Breast epithelium (tissue), 4 donors: Measurements from ENCODE around the gene ZC3H13. TPM values are rescaled to one million over a fixed set of nuclear protein-coding genes. Genes with fewer than 3 reads are reported as not detected.

ENCODE experiments used
- DNase-seq, 2 donors: peaks; one replicate each; pipeline ENCODE4 v3.0.0-alpha.2; 2019; ENCODE audit warnings: low spot score in 2 of 2
- H3K27ac ChIP-seq, 2 donors: fragments of 200-600 bp; sonication (generic) in 1 of 2; one replicate each; pipeline ENCODE4 v1.5.1; 2016 to 2019; ENCODE audit warnings: mild to moderate bottlenecking in 1 of 2
- H3K27me3 ChIP-seq, 2 donors: fragments of 200-600 bp; sonication (generic) in 1 of 2; one replicate each; pipeline versions ENCODE4 v1.5.1 to v1.6.0; 2017 to 2019; ENCODE audit warnings: control low read depth in 1 of 2, mild to moderate bottlenecking in 1 of 2
- H3K36me3 ChIP-seq: fragments of 200-600 bp; one replicate; pipeline ENCODE4 v1.5.1; 2019
- H3K4me1 ChIP-seq, 2 donors: fragments of 200-600 bp; sonication (generic); one replicate each; pipeline ENCODE4 v1.5.1; 2016 to 2019; ENCODE audit warnings: control low read depth in 1 of 2
- H3K4me3 ChIP-seq, 3 donors: fragments of 200-600 bp; sonication (generic); 1 replicate in 2 of 3; 2 replicates in 1 of 3; pipeline ENCODE4 v1.5.1; 2016 to 2019; ENCODE audit warnings: mild to moderate bottlenecking in 3 of 3, moderate library complexity in 2 of 3
- H3K9me3 ChIP-seq, 2 donors: fragments of 200-600 bp; sonication (generic) in 1 of 2; one replicate each; pipeline ENCODE4 v1.5.1; 2016 to 2019; ENCODE audit warnings: control low read depth in 1 of 2
- POLR2A ChIP-seq: fragments of 450-650 bp; IDR thresholded peaks from one replicate; pipeline ENCODE4 v1.6.1; 2016; ENCODE audit warnings: antibody characterized with exemption, mild to moderate bottlenecking, moderate library complexity
- POLR2AphosphoS5 ChIP-seq, 3 donors: sonication (generic); formaldehyde crosslinking; IDR thresholded peaks; one replicate each; pipeline ENCODE4 v1.6.1; 2017; ENCODE audit warnings: antibody characterized with exemption in 3 of 3
- intact Hi-C: fragments of 100-400 bp; cut with DNase I; formaldehyde crosslinking; loops from one replicate; pipeline ENCODE4 v1.15.1; 2023; ENCODE audit warnings: low total_unique reads
- total RNA-seq, 3 donors: library from RNA; depleted of rRNA; stranded (reverse); fragments of >200 nt; gene quantifications; one replicate each; pipeline ENCODE4 v1.1.0, GENCODE V29; 2016
- TF ChIP-seq, protein P1 (sequence below), 3 donors: fragments of 450-650 bp; IDR thresholded peaks; one replicate each; pipeline ENCODE4 v1.5.1; 2016 to 2017; ENCODE audit warnings: antibody characterized with exemption in 3 of 3, mild to moderate bottlenecking in 3 of 3, moderate library complexity in 3 of 3

ZC3H13 gene
- total RNA-seq, 3 donors from 2014 or later = 31.0 to 40.6 (median 38.9) TPM

DNA sequence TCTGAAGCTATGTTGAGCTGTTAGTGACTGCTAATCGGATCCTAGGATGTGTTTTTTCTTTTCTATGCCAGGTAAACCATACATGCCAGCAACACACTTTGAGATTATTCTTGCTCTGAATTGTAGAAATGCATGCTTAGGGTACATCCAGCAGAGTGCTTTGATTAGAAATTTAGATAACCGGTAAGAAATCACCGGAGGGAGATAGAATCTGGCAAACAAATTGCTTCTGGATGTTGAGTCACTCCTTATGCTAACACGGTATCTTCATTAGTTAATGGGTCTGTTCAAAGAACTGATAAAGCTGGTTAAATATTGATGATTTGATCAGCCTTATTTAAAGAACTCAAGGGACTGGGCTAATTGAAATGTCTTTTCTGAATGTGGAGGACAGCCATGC, 115.9 kb downstream of the ZC3H13 start:
- Histone ChIP-seq H3K27me3 (no peaks in the 10 kb centered on the region), H3K27ac (no peak overlapping the region), H3K4me3 (no peak overlapping the region), H3K36me3 (no peaks in the 10 kb centered on the region), H3K9me3 (no peaks in the 10 kb centered on the region), H3K4me1 (no peaks in the 10 kb centered on the region)
- no peak for TF ChIP-seq POLR2AphosphoS5 (IDR thresholded peaks at IDR 0.05)
- TF ChIP-seq, protein P1, sequence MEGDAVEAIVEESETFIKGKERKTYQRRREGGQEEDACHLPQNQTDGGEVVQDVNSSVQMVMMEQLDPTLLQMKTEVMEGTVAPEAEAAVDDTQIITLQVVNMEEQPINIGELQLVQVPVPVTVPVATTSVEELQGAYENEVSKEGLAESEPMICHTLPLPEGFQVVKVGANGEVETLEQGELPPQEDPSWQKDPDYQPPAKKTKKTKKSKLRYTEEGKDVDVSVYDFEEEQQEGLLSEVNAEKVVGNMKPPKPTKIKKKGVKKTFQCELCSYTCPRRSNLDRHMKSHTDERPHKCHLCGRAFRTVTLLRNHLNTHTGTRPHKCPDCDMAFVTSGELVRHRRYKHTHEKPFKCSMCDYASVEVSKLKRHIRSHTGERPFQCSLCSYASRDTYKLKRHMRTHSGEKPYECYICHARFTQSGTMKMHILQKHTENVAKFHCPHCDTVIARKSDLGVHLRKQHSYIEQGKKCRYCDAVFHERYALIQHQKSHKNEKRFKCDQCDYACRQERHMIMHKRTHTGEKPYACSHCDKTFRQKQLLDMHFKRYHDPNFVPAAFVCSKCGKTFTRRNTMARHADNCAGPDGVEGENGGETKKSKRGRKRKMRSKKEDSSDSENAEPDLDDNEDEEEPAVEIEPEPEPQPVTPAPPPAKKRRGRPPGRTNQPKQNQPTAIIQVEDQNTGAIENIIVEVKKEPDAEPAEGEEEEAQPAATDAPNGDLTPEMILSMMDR (IDR thresholded peaks at IDR 0.05) = no peak
- TF ChIP-seq POLR2A = no peak
- DNase-seq = no peak
- intact Hi-C loops = no loop called here

DNA sequence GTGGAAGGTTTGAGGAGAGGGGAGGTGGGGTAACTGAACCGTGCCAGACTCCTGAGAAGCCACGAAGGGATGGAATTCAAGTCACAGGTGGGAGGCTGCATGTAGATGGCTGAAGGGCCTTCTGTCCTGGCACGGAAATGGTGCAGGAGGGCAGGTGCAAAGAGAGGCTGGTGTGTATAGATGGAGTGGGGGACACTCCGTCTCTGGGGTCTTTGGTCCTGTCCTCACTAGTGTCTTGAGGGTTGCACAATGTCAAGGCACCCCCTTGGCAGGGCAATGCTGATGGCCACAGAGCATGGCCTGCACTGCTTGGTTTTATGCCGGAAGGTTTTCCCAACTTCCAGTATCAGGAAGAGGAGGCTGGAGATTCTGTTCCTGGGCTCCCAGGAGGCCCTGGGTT, 118.3 kb downstream of the ZC3H13 start:
- Histone ChIP-seq H3K4me1 (no peaks in the 10 kb centered on the region), H3K36me3 (no peaks in the 10 kb centered on the region), H3K4me3 (no peak overlapping the region), H3K27ac (no peak overlapping the region), H3K9me3 (no peaks in the 10 kb centered on the region), H3K27me3 (no peaks in the 10 kb centered on the region)
- intact Hi-C loops = no loop called here
- no peak for DNase-seq
- TF ChIP-seq, protein P1 (IDR thresholded peaks at IDR 0.05) = no peak
- TF ChIP-seq POLR2AphosphoS5 (IDR thresholded peaks at IDR 0.05) = no peak
- TF ChIP-seq POLR2A = no peak

DNA sequence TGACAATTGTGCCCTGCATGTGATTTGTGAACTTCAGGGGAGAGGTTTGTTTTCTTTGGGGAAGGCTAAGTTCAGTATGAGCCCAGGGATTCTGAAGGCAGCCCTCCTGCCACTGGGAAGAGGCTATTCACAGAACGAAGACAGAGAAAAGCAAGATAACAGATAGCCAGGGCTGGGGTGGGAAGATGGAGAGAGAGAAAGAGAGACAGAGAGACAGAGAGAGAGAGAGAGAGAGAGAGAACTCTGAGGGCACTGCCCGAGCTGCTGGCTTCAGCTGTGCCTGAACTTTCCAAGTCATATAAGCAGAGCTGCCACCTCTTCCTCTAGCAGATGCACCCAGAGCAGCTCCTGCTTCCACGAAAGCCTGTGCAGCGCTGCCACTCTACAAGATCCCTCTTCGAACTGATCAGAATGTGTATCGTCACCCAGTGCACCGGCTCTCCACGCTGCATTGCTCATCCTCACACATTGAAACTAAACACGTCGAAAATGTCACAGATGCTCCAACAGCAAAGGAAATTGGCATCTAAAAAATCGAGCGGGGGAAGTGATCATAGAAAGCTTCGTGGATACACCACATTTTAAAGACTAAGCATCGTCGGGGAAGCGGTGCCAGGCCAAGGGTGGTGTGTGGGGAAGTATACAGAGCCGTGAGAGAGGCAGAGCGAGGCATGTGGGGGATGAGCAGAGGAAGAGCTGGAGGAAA, 119.2 kb downstream of the ZC3H13 start:
- H3K4me3 ChIP-seq = no peak overlapping the region
- TF ChIP-seq, protein P1 (IDR thresholded peaks at IDR 0.05) = no peak
- TF ChIP-seq POLR2AphosphoS5 (IDR thresholded peaks at IDR 0.05) = no peak
- TF ChIP-seq POLR2A = no peak
- H3K4me1 ChIP-seq = no peaks in the 10 kb centered on the region
- H3K27ac ChIP-seq = no peak overlapping the region
- no peaks in the 10 kb centered on the region for H3K36me3 ChIP-seq
- intact Hi-C loops = no loop called here
- no peaks in the 10 kb centered on the region for H3K27me3 ChIP-seq
- no peaks in the 10 kb centered on the region for H3K9me3 ChIP-seq
- no peak for DNase-seq

DNA sequence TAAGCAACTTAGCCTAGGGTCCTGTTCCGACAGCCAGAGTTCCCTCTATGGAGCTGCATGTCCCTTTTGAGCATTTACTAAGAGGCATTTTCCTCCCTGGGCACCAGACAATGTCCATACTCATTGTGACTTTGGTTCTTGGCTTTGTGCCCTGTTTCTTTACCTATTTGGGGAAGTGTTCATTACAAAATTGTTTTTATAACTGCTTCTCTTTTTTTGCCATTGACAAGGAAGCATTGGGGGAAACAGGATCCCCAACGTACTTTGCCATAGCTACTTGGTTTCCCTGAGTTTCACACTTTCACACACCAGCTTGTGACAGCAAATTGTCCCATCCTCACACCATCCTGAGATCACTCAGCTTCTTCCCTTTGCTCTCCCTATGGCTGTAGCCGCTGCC, 119.9 kb downstream of the ZC3H13 start:
- intact Hi-C loops = no loop called here
- TF ChIP-seq POLR2AphosphoS5 (IDR thresholded peaks at IDR 0.05) (no peak), POLR2A (no peak)
- TF ChIP-seq, protein P1 (IDR thresholded peaks at IDR 0.05) = no peak
- Histone ChIP-seq H3K36me3 (no peaks in the 10 kb centered on the region), H3K9me3 (no peaks in the 10 kb centered on the region), H3K27ac (no peak overlapping the region), H3K4me1 (no peaks in the 10 kb centered on the region), H3K4me3 (no peak overlapping the region), H3K27me3 (no peaks in the 10 kb centered on the region)
- no peak for DNase-seq

DNA sequence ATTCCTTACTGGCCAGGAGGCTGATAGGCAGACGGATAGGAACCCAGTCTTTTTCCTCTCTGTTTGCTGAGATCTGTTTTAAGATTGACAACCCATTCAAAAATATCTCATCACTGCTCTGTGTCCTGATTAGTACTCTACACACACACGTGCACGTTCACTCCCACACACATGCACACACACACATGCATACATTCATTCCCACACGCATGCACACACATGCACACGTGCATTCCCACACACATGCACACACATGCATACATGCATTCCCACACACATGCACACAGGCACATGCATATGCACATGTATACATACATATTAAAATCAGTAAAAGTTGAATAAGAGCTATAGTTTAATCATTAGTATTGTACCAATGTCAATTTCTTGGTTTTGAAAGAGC, 120.4 kb downstream of the ZC3H13 start:
- TF ChIP-seq POLR2A = no peak
- TF ChIP-seq, protein P1 (IDR thresholded peaks at IDR 0.05) = no peak
- no peak for TF ChIP-seq POLR2AphosphoS5 (IDR thresholded peaks at IDR 0.05)
- no peak overlapping the region for H3K27ac ChIP-seq
- no peaks in the 10 kb centered on the region for H3K36me3 ChIP-seq
- DNase-seq = no peak
- H3K9me3 ChIP-seq = no peaks in the 10 kb centered on the region
- intact Hi-C loops = no loop called here
- H3K4me1 ChIP-seq = no peaks in the 10 kb centered on the region
- H3K27me3 ChIP-seq = no peaks in the 10 kb centered on the region
- no peak overlapping the region for H3K4me3 ChIP-seq
